Heart left ventricle (tissue), 16 donors: Measurements from ENCODE around the gene LAMP1. TPM values are rescaled to one million over a fixed set of nuclear protein-coding genes. Genes with fewer than 3 reads are reported as not detected.
A peak's percentile ranks its signal among the peaks of the same experiment; 100 is the strongest.

Experiments
- ATAC-seq, 4 donors: fragments of 200-7000 bp; cut with Tn5 transposase; one replicate each; pipeline ENCODE4 v1.9.1; 2020 to 2022; ENCODE audit warnings: moderate library complexity in 4 of 4, mild to moderate bottlenecking in 3 of 4, moderate number of reproducible peaks in 1 of 4
- DNase-seq, 5 donors: peaks; one replicate each; pipeline ENCODE4 v3.0.0-alpha.2; 2020
- H3K27ac ChIP-seq, 12 donors: fragments of 200-600 bp; sonication (generic) in 4 of 12; one replicate each; pipeline versions ENCODE4 v1.5.0 to v1.8.0; 2016 to 2022; ENCODE audit warnings: mild to moderate bottlenecking in 2 of 12
- H3K27me3 ChIP-seq, 9 donors: fragments of 200-600 bp; sonication (generic) in 2 of 9; one replicate each; pipeline versions ENCODE4 v1.5.1 to v1.8.0; 2016 to 2022; ENCODE audit warnings: mild to moderate bottlenecking in 3 of 9
- H3K36me3 ChIP-seq, 9 donors: fragments of 200-600 bp; sonication (generic) in 2 of 9; one replicate each; pipeline versions ENCODE4 v1.5.0 to v1.8.0; 2018 to 2022; ENCODE audit warnings: mild to moderate bottlenecking in 2 of 9
- H3K4me1 ChIP-seq, 12 donors: fragments of 200-600 bp; sonication (generic) in 4 of 12; one replicate each; pipeline versions ENCODE4 v1.5.0 to v1.8.0; 2016 to 2022; ENCODE audit warnings: mild to moderate bottlenecking in 3 of 12
- H3K4me3 ChIP-seq, 12 donors: fragments of 200-600 bp; sonication (generic) in 4 of 12; one replicate each; pipeline versions ENCODE4 v1.5.0 to v1.8.0; 2017 to 2022; ENCODE audit warnings: mild to moderate bottlenecking in 9 of 12, moderate library complexity in 4 of 12
- H3K9me3 ChIP-seq, 12 donors: fragments of 200-600 bp; sonication (generic) in 4 of 12; one replicate each; pipeline versions ENCODE4 v1.5.0 to v1.8.0; 2016 to 2022; ENCODE audit warnings: mild to moderate bottlenecking in 1 of 12
- POLR2A ChIP-seq, 2 donors: fragments of 450-650 bp; IDR thresholded peaks; one replicate each; pipeline ENCODE4 v1.6.1; 2017; ENCODE audit warnings: antibody characterized with exemption in 2 of 2, mild to moderate bottlenecking in 2 of 2, moderate library complexity in 2 of 2
- WGBS, 4 donors: extraction: QIAGEN DNeasy Blood & Tissue Kit in 2 of 4; methylation state at CpG; one replicate each; pipeline versions ENCODE4 v1.1.5 to v1.1.7; 2013 to 2018; 5-methylcytosine and 5-hydroxymethylcytosine counted together
- intact Hi-C, 10 donors: fragments of 100-400 bp; cut with DNase I; formaldehyde crosslinking; loops; one replicate each; pipeline versions ENCODE4 v1.11.1 to v1.14.2; 2022
- polyA plus RNA-seq, 2 donors: library from polyadenylated mRNA; stranded (reverse); fragments of 200-250 nt; gene quantifications; one replicate each; pipeline ENCODE4 v1.2.3, GENCODE V29; 2013
- total RNA-seq, 9 donors: library from RNA; depleted of rRNA in 2 of 9; stranded (reverse); fragments of >200 nt in 2 of 9; fragmentation: NEBNext Ultra II Directional in 3 of 9; extraction: Animal tissue kit (Norgen Biotek cat#: 25700) in 3 of 9; gene quantifications; one replicate each; pipeline versions ENCODE4 v1.1.0 to v1.2.4, GENCODE V29; 2016 to 2023
- TF ChIP-seq, protein P1 (sequence below), 12 donors: fragments of 200-600 bp; sonication (generic) in 4 of 12; IDR thresholded peaks; one replicate each; pipeline versions ENCODE4 v1.5.0 to v1.8.0; 2018 to 2022; ENCODE audit warnings: antibody characterized with exemption in 12 of 12, mild to moderate bottlenecking in 5 of 12
- donor health status: ischemic (EF 13 %, LVEDD 7.1; RV severe dilation, severe dysfunction).
- donor health status: healthy with polysubstance abuse.
- donor health status: DM: no; HTN: yes; CAD: no.
- donor health status: DM: no; HTN: no; CAD: no.
- donor health status: ischemic (EF 25% LVEDD 6.9; RV normal size, moderate dysfunction).
- donor health status: ischemic (EF 25% LVEDD 5.7; RV mildly dilated, moderate dysfunction).
- donor health status: healthy.
- donor health status: DM: yes; HTN: yes; CAD: no.
- donor health status: ischemic (EF 35%, LVEDD 5.7; RV mildly dilated, moderate dysfunction).
- donor health status: nonischemic (EF 11% LVEDD 7.7; RV severe dilation, severe dysfunction).
- donor health status: DM: yes; HTN: yes; CAD: no.
- donor health status: PGD.
- donor health status: ischemic (EF 29% LVEDD 5.4; RV normal size, mild dysfunction).
- donor health status: nonischemic (EF 23%, LVEDD 6.1; RV moderate dilation, normal function).

Gene LAMP1
- total and polyA plus RNA-seq, 11 donors, result 41.4 to 214 (median 97.6) TPM

GRCh38 chr13:113337556-113337955 is 40.5 kb downstream of the LAMP1 start:
- no peak overlapping the region for H3K27ac ChIP-seq
- intact Hi-C loops, result no loop called here

DNA sequence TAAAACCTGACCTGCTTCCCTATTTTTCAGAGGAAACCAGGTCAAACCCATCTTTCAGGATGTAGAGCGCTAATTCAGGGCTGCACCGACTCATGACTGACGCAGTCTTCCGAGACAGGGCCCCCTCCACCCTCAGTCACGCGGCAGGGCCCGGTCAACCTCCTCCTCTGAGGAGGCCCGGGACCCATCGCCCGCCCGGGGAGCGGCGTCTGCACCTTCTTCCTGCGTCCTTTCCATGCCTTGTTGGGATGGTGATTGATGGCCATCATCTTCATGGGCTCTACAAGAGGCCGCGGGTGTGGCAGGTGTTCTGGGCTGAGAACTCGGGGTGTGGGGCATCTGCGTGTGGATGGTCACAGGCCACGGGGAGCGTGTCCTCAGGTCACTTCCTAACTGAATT is 40.9 kb downstream of the LAMP1 start:
- H3K27ac ChIP-seq, result no peak overlapping the region

More at GRCh38 chr13:113337556-113337955, 40.5 kb downstream of the LAMP1 start:
- TF ChIP-seq POLR2A (IDR thresholded peaks at IDR 0.05), result no peak
- TF ChIP-seq, protein P1, sequence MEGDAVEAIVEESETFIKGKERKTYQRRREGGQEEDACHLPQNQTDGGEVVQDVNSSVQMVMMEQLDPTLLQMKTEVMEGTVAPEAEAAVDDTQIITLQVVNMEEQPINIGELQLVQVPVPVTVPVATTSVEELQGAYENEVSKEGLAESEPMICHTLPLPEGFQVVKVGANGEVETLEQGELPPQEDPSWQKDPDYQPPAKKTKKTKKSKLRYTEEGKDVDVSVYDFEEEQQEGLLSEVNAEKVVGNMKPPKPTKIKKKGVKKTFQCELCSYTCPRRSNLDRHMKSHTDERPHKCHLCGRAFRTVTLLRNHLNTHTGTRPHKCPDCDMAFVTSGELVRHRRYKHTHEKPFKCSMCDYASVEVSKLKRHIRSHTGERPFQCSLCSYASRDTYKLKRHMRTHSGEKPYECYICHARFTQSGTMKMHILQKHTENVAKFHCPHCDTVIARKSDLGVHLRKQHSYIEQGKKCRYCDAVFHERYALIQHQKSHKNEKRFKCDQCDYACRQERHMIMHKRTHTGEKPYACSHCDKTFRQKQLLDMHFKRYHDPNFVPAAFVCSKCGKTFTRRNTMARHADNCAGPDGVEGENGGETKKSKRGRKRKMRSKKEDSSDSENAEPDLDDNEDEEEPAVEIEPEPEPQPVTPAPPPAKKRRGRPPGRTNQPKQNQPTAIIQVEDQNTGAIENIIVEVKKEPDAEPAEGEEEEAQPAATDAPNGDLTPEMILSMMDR (IDR thresholded peaks at IDR 0.05), result no peak
- no peaks in the 10 kb centered on the region for H3K9me3 ChIP-seq
- H3K4me1 ChIP-seq, result no peaks in the 10 kb centered on the region
- WGBS, 4 donors, result 73 to 81% (median 77%) methylated on average over 14 to 17 of the region's 17 CpGs
- H3K27me3 ChIP-seq, result no peaks in the 10 kb centered on the region
- H3K36me3 ChIP-seq, result no peaks in the 10 kb centered on the region
- DNase-seq (peak in 1 of 5 donors; percentile 1), ATAC-seq (no peak)
- no peak overlapping the region for H3K4me3 ChIP-seq

GRCh38 chr13:113338451-113338850 is 41.4 kb downstream of the LAMP1 start:
- no peak overlapping the region for H3K4me3 ChIP-seq
- H3K9me3 ChIP-seq, result no peaks in the 10 kb centered on the region
- 90 to 95% (median 92%) methylated on average over 15 of the region's 15 CpGs for WGBS, 4 donors
- DNase-seq (peak in 1 of 5 donors; percentile 11), ATAC-seq (peak in 1 of 4 donors; percentile 18)
- TF ChIP-seq POLR2A (IDR thresholded peaks at IDR 0.05), result no peak
- TF ChIP-seq, protein P1 (IDR thresholded peaks at IDR 0.05), result no peak
- H3K27ac ChIP-seq, result no peak overlapping the region
- H3K36me3 ChIP-seq, result no peaks in the 10 kb centered on the region
- intact Hi-C loops, result no loop called here
- H3K27me3 ChIP-seq, result no peaks in the 10 kb centered on the region
- H3K4me1 ChIP-seq, result no peaks in the 10 kb centered on the region

More for the DNA sequence above, 40.9 kb downstream of the LAMP1 start:
- no peak for TF ChIP-seq POLR2A (IDR thresholded peaks at IDR 0.05)
- TF ChIP-seq, protein P1 (IDR thresholded peaks at IDR 0.05), result no peak
- no peak overlapping the region for H3K4me3 ChIP-seq
- no peaks in the 10 kb centered on the region for H3K27me3 ChIP-seq
- WGBS, 4 donors, result 95 to 97% (median 96%) methylated on average over 20 of the region's 20 CpGs
- no peaks in the 10 kb centered on the region for H3K36me3 ChIP-seq
- DNase-seq, result peak in 1 of 5 donors; percentile 4
- no peaks in the 10 kb centered on the region for H3K4me1 ChIP-seq
- no peaks in the 10 kb centered on the region for H3K9me3 ChIP-seq
- ATAC-seq, result peak in 1 of 4 donors; percentile 20
- intact Hi-C loops, result no loop called here

GRCh38 chr13:113342820-113343691 is 46.0 kb downstream of the LAMP1 start:
- Histone ChIP-seq H3K9me3 (no peaks in the 10 kb centered on the region), H3K4me3 (no peak overlapping the region), H3K27me3 (no peaks in the 10 kb centered on the region), H3K36me3 (peaks cover 0 to 3% (median 0%) of the 10 kb centered on the region in 9 donors), H3K4me1 (no peaks in the 10 kb centered on the region), H3K27ac (no peak overlapping the region)
- DNase-seq (peak in 2 of 5 donors; percentile 9), ATAC-seq (no peak)
- 85 to 90% (median 88%) methylated on average over 32 to 34 of the region's 34 CpGs for WGBS, 4 donors
- TF ChIP-seq POLR2A (IDR thresholded peaks at IDR 0.05), result no peak
- TF ChIP-seq, protein P1 (IDR thresholded peaks at IDR 0.05), result no peak
- intact Hi-C loops, result no loop called here
